Muscle of arm (tissue), 12 donors: ENCODE data around the gene PWP2. TPM values are rescaled to one million over a fixed set of nuclear protein-coding genes. Genes with fewer than 3 reads are reported as not detected.
"Not testable (repeated sequence)": the region's sequence is repeated elsewhere in the genome, so short reads cannot be mapped to it uniquely, and the experiment has no call there.

Experiments used
- DNase-seq: peaks from one replicate; pipeline ENCODE4 v3.0.0-alpha.2; 2013
- polyA plus RNA-seq, 12 donors: library from polyadenylated mRNA; unstranded; fragments of 120-200 nt; gene quantifications; one replicate each; pipeline ENCODE4 v1.2.1, GENCODE V29; 2013; ENCODE audit not compliant: insufficient read length in 12 of 12

The PWP2 gene
- polyA plus RNA-seq, 12 donors = 1.6 to 10.3 (median 7.1) TPM; not detected in 2

DNA sequence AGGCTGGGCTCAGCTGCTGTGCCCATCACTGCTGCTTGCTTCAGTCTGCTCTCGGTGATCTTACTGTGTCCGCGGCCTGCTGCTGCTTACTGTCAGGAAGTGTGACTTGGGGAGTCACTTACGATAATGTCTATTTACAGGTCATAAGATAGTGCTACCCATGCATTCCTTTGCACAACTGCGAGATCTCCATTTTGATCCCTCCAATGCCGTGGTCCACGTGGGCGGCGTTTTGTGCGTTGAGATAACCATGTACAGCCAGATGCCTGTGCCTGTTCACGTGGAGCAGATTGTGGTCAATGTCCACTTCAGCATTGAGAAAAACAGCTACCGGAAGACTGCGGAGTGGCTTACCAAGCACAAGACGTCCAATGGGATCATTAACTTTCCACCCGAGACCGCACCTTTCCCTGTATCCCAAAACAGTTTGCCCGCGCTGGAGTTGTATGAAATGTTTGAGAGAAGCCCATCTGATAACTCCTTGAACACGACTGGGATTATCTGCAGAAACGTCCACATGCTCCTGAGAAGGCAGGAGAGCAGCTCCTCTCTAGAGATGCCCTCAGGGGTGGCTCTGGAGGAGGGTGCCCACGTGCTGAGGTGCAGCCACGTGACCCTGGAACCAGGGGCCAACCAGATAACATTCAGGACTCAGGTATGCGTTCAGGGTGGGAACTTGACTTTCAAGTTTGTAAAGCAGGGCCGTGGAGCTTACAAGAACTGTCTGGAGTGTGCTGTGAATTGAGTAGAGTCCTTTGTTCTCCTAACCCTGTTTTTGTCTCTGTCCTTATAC, 24.4 kb upstream of the PWP2 start:
- no peak for DNase-seq

DNA sequence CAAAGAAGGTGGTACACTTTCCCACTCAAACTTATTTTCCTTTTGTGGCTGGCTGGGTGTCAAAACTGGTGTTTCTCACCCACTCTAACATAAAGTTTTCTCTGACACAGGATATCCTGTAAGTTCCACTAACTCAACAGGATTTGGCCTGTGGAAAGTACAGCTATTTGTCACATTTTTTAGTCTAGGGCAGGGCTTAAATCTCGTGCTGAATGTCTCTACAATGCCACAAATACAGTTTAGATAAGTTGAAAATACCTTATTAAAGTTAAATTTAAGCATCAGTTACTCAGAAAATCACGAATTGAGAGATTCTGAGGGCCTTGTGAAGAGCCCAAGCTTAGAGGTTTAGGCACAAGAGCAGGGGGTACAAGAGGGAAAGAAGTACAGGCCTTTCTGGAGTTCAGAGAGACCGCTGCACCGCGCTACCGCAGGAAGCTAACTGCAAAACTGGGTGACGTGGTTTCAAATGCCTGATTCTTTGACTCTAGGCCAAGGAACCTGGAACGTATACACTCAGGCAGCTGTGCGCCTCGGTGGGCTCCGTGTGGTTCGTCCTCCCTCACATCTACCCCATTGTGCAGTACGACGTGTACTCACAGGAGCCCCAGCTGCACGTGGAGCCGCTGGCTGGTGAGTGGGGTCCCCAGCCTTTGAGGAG, 23.4 kb upstream of the PWP2 start:
- no peak for DNase-seq

DNA sequence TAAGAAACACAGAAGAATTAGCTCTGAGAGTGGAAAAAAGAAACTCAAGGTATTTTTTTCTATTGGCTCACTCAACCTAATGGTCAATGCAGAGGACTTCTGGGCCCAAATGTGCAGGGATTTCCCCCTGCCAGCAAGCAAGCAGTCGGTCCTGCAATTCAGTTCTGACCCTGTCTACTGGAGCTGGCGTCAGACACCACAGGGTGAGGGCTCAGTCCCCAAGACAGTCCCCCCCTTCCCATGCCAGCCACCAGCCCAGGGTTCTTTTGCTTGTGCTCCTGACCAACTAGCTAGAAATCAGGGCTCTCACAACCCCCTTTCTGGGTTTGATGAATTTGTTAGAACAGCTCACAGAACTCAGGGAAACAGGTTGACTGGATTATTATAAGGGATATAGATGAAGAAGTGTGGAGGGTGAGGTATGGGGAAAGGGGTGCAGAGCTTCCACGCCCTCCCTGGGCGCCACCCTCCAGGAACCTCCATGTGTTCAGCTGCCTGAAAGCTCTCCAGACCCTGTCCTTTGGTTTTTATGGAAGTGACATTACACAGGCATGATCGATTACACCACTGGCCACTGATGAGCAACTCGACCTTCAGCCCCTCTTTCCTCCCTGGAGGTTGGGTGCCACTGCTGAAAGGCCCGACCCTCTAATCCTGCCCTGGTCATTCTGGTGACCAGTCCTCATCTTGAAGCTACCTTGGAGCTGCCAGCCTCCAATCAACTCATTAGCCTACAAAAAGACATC, 22.5 kb upstream of the PWP2 start:
- no peak for DNase-seq

DNA sequence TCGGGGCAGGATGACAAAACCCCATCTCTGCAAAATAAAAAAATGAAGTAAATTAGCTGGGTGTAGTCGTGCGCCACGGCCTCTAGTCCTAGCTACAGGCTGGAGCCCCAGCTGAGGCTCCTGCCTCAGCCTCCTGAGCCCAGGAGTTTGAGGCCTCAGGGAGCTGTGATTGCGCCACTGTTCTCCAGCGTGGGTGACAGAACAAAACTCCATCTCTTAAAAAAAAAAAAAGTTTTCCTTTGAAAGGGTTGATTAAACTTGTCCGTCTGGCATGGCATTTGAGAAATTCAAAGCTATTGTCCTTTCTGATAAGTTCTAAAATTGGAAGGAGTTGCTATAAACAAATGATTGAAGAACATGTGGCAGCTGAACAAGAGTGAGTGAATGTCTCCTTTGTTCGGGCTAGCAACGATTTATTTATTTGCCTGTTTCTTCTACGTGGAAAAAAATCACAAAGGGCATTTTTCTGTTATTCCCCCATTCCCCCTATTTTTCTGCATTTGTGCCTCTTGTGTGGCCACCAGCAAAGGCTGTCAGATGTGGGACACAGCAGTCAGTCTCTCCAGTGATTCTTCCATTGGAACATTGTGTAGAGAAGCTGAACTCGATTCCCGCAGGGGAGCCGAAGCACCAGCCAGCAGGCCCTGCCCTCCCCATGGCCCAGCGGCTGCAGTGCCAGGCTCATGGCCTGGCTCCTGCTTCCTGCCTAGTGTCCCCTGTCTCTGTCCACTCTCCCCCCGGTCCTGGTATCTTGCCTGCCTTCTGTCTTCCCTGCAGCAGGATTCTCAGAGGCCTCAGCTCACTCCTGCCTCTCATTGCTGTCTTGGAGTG, 21.5 kb upstream of the PWP2 start:
- no peak for DNase-seq

DNA sequence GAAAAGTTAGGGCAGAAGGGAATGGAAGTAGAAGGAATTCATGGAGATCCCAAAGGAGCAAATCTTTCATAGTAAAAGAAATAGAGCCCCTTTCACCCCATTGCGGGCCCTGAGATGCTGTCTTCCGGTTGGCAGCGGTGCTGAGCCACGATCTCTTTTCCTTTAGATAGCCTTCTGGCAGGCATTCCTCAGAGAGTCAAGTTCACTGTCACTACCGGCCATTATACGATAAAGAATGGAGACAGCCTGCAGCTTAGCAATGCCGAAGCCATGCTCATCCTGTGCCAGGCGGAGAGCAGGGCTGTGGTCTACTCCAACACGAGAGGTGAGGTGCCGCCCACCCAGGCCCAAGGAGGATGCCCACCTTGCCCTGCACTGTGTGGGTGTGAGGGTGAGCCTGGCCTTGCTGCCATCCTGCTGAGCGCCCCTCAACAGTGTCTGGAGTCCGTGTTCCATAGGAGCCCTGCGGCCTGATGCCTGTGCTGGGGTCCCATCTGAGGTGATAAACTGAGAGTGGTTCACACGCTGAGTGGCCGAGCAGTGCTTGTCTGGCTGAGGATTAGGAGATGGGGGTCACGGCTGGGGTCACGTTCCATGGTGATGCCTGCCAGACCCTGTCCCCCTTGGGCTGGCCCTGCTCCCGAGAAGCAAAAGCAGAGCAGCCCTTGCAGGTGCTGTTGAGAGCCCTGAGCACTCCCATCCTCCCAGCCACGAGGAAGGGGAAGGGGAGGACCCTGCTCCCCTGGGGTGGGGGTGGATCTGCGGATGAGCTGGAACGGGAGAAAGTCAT, 20.4 kb upstream of the PWP2 start:
- no peak for DNase-seq

DNA sequence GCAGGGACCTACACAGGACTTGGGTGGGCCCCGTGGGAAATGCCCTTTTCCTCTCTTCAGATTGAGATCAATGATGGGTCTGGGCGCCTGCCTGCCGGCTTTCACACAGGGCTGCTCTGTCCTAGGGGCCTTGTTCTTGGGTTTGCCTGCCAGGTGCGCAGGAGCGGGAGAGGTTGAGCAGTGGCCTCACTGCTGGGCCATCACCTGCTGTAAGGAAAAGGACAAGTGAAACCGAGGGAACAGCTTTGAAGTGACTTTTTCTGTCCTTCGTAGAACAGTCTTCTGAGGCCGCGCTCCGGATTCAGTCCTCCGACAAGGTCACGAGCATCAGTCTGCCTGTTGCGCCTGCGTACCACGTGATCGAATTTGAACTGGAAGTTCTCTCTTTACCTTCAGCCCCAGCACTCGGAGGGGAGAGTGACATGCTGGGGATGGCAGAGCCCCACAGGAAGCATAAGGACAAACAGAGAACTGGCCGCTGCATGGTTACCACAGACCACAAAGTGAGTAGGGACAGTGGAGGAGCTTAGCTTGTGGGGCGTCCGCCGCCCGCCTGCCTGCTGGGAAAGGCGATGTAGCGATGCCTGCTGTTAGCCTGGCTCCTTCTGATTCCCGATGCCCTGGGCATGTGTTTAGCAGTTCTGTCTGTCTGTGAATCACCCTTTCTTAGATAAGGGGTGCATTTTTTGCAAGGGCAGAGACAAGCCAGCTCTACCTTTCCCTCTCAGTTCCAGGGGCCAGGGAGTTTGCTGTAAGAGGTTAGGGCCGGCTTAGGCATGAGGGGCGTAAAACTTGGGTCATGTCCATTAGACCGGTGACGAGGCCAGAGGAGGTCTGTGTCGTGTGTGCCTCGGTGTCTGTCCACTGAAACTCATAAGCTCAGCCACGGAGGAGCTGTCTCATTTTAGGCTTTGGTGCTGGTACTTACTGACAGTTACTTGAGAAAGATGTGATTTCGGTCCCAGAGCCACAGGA, 19.5 kb upstream of the PWP2 start:
- no peak for DNase-seq

GRCh38 chr21:44088401-44088780, 18.8 kb upstream of the PWP2 start:
- no peak for DNase-seq

DNA sequence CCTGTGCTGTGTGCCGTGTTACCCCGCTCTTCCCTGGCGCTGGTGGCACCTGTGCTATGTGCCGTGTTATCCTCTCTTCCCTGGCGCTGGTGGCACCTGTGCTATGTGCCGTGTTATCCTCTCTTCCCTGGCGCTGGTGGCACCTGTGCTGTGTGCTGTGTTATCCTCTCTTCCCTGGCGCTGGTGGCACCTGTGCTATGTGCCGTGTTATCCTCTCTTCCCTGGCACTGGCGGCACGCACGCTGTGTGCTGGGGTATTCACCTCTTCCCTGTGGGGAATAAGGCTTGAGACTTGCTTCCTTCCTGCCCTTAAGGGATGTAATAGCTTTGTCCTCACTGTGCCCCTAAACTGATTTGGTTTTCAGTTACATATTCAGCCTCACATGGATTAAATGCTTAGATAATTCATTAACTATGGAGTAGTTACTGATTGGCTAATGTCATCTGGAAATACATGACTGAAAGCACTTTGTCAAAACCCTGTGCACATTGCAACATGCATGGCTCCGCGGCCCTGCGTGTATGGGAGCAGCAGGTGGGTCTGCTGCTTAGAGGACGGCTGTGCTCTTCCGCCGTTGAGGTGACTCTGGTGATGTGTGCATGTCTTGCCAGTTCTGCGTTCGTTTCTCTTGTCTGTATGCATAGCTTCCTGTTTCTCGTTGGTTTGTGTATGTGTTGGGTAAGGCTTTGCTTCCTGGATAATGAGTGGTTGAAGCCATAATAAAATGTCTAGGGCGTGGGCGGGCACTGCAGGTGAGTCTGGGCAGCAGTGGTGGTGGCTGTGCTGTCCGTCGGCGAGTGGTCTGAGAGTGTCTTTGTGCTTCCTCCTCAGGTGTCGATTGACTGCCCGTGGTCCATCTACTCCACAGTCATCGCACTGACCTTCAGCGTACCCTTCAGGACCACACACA, 17.9 kb upstream of the PWP2 start:
- no peak for DNase-seq

GRCh38 chr21:44090325-44090724, 16.9 kb upstream of the PWP2 start:
- DNase-seq = no peak

DNA sequence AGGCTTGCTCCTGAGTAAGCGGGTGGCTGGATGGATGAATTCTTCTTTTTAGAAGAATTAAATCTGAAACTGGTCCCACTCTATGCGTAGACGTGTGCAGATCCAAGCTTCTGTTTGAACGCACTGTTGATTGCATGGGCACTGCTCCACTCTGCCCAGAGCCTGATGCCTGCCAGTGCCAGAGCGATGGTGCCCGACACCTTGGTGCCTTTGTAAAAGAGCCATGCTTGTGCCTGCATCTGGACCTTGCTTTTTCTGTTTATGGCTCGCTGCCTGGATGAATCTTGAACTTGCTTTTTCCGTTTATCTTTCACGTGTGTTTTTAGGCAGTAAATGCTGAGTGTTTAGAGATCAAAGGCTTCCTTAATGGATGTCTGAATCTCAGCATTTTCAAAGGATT, 15.0 kb upstream of the PWP2 start:
- DNase-seq = no peak

- no peak for DNase-seq
Observed at GRCh38 chr21:44093761-44094160, 13.4 kb upstream of the PWP2 start.

GRCh38 chr21:44094832-44095231, 12.4 kb upstream of the PWP2 start:
- DNase-seq = no peak

- not testable (repeated sequence) for DNase-seq
Observed at GRCh38 chr21:44098507-44098906, 8.7 kb upstream of the PWP2 start.

- DNase-seq = not testable (repeated sequence)
Observed at GRCh38 chr21:44098964-44099363, 8.2 kb upstream of the PWP2 start.

- not testable (repeated sequence) for DNase-seq
Observed at GRCh38 chr21:44107589-44107988, 390 bp downstream of the PWP2 start.

DNA sequence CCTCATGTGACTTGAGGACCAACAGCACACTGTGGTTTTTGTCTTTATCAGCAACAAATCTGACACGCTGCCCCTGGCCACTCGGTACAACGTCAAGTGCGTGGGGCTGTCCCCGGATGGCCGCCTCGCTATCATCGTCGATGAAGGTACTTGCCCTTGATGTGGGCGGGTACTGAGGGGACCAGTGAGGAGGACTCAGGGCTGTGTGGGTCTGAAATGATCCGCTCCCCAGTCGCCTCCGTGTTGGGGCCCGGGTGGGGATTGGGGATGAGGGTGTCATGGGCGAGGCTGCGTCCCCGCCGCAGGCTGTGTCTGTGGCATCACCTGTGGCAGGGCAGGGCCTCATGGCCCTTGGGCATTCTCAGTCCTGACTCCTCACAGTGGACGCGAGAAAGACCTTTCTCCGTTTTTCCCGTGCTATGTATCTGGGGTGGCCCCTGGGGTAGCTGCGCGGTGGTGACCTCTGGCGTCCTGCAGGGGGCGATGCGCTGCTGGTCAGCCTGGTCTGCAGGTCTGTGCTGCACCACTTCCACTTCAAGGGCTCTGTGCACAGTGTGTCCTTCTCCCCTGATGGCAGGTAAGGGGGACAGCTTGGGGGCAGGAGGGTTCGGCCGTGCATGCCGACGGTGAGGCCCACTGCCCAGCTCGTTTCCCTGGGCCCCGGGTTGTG, 6.6 kb downstream of the PWP2 start:
- not testable (repeated sequence) for DNase-seq

- DNase-seq = not testable (repeated sequence)
Observed at GRCh38 chr21:44122131-44122530, 14.9 kb downstream of the PWP2 start.

GRCh38 chr21:44127827-44128226, 20.6 kb downstream of the PWP2 start:
- DNase-seq = not testable (repeated sequence)
